ENCODE measurements around the gene SDC1.

GRCh38 chr2:20178249-20178607 lies 46.7 kb downstream of the SDC1 start:
- TF ChIP-seq CEBPB (IDR thresholded peaks at IDR 0.05) (no peak), USF1 (IDR thresholded peaks at IDR 0.05) (no peak), TAF1 (IDR thresholded peaks at IDR 0.05; ENCODE audit: low read depth) (no peak), MAX (IDR thresholded peaks at IDR 0.05) (no peak), REST (IDR thresholded peaks at IDR 0.05; ENCODE audit: low read depth) (no peak), YY1 (IDR thresholded peaks at IDR 0.05; ENCODE audit: low read depth) (no peak), RAD21 (IDR thresholded peaks at IDR 0.05; ENCODE audit: low read depth) (no peak), TCF12 (IDR thresholded peaks at IDR 0.05; ENCODE audit: low read depth) (no peak), NFIC (IDR thresholded peaks at IDR 0.05) (no peak), FOXM1 (IDR thresholded peaks at IDR 0.05; ENCODE audit: borderline replicate concordance, low read depth) (no peak), EP300 (IDR thresholded peaks at IDR 0.05; ENCODE audit: borderline replicate concordance) (no peak), ZBTB7A (IDR thresholded peaks at IDR 0.05; ENCODE audit: low read depth) (no peak), CREB1 (IDR thresholded peaks at IDR 0.05; ENCODE audit: low read depth) (no peak)
